AG20443 (cell line): Measurements from ENCODE around the gene RPS3.

Experiments
- DNase-seq: peaks from one replicate; pipeline ENCODE4 v3.0.0; 2012; ENCODE audit warnings: low spot score, mixed read lengths

RPS3 gene

DNA sequence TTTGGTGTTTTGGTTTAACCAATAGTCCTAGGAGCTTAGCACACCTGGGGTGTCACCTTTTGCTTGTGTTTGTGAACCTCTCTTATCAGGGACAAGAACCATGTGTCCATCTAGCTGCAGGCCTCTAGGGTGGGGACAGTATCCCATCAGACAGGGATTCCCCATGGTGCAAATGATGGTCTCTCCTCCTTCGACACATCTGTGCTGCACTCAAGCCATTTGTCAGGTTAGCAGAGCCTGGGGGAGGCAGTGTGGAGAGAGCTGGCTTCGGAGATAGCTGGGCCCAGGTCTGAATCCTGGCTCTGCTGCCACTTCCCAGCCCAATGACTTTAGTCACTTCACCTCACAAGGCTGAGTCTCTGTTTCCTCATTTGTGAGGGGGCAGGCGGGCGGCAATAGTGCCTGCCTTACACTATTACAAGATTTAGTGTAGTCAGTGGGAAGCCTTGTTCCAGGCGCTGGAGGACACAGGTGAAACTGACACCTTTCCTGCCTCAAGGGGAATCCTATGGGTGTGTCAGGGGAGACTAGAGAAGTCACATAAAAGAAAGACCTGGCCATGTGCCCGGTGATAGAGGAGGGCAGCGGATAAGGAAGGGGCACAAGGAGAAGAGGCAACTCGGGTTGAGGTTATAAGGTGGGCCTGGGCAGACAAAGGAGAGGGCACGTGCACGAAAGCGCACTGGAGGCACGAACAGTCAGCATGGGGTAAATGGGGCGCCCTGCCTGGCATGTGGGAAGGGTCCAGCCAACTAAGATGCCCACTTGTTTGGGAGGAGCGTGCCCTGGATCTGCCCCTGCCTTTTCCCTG lies 21.1 kb downstream of the RPS3 start:
- DNase-seq = no peak

- no peak for DNase-seq
Observed at GRCh38 chr11:75421035-75421602, 21.8 kb downstream of the RPS3 start.

DNA sequence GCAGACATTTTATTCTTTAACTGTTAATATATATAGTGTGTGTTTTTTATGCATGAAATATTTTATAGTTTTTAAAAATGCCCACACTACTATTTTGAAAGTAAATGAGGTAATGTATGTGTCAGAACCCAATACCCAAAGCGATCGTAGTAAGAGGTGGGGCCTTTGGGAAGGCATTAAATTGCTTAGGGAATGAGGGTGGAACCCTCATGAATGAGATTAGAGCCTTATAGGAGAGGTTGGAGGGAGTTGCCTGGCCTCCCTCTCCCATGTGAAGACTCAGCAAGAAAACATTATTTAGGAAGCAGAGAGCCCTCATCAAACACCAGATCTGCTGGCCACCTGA lies 22.6 kb downstream of the RPS3 start:
- DNase-seq = no peak

- no peak for DNase-seq
Observed at GRCh38 chr11:75422248-75423231, 23.2 kb downstream of the RPS3 start.

DNA sequence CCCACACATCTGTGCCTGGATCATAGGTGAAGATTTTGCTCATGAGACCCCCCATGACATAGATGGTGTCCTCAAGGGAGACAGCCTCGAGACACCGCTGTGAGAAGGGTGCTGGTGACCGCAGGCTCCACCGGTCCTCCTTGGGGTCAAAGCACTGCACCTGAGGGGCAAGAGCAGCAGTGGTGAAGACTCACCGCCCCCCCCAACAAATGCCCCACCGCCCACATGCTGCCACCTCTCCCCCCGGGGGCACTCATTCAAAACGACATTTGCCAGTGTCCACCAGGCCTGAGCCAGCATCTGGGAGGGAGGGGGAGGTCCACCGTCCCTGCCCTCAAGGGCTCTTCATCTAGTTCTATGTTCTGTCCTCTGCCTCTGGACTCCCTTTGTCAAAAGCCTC lies 24.4 kb downstream of the RPS3 start:
- no peak for DNase-seq

DNA sequence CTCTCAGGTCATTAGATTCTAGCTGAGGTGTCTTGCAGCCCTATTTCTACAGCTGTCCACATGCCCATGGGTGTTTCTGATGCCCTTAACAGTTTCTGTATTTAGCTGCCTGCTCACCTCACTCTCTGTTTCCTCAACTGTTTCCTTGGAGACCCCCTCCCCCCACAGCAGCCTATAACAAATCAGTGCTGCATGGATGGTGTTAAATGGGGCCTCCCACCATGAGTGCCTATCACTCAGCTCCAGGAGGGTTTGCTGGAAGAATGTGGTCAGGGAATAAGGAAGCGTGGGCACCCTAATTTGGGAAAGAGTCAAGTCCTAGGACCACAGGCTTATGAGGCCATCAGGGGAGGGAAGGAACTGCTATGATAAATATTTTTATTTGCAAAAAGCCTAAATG lies 25.1 kb downstream of the RPS3 start:
- no peak for DNase-seq

GRCh38 chr11:75425422-75425821 lies 26.1 kb downstream of the RPS3 start:
- DNase-seq = no peak

- DNase-seq = no peak
Observed at GRCh38 chr11:75426720-75427086, 27.4 kb downstream of the RPS3 start.

DNA sequence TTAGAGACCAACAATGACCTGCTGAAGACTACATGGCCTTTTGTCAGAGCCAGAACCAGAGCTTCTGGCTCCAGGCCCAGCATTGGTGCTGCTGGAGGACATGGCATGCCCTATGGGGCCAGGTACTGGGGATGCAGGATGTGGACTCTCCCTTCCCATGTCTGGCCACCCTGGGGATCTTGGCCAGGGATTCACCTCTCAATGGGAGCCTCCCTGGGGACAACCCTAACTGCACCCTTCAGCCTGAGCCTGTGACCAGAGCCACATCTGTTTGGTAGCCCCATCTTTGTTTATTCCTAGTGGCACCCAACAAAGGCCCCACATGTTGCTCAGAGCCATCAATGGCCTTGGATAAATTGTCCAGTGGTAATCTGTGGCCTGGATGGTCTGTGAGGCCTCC lies 27.9 kb downstream of the RPS3 start:
- no peak for DNase-seq

DNA sequence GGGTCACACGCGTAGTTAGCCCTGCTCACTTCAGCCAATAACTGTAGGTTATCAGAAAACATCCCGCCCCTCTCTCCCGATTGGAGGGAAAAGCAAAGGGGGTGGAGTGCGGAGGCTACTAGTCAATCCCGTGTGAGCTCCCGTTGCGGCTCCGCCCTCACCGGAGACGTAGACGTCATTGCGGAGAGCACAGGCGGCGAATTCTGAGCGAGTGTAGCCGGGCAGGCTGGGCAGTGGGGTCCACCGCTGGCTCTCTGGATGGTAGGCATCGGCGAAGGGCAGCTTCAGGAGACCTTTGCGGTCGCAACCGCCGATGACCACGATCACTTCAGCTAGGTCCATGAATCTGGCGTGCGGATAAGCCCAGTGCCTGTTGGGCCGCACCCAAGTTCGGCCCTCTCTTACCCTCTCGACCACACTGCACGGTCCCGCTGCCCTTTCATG lies 29.0 kb downstream of the RPS3 start:
- peak; percentile 93 for DNase-seq

DNA sequence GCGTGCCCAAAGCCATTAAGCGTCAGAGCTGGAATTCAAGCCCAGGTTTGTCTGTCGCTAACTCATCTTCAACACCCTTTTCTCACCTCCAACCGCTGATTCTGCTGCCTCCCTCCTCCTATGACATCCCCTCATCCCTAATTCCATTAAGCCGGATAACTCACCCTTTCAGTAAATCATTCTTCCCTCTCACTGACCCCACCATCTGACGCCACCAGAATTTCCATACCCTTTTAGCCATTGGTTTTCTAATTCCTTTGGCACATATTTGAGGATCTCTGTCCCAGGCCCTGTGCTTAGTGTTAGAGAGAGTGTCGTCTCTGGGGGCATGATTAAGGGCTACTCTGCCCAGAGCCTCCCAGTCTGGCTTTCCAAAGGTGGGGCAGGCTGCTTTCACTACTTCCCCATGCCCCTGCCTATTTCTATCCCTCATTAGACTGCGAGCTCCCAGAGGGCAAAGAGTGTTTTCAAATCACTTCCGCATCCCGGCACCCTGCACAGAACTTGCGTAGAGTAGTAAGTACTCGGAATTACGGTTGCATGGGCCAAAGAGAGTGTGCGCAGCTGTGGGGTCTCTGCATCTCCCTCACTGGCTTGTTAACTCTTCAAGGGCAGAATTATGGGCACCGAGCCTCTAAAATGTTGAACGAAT lies 29.8 kb downstream of the RPS3 start:
- no peak for DNase-seq

DNA sequence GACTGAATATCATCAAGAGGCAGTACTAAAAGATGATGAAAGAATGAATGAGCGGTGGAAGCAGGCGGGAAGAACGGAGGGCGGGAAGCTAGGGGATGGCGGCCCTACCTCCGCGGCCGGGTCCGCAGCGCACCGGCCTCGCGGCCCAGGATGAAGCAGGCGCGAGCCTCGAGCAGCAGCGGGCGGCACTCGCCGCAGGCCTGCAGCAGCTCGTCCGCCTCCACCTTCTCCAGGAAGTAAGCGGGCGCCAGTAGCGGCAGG lies 30.3 kb downstream of the RPS3 start:
- no peak for DNase-seq

DNA sequence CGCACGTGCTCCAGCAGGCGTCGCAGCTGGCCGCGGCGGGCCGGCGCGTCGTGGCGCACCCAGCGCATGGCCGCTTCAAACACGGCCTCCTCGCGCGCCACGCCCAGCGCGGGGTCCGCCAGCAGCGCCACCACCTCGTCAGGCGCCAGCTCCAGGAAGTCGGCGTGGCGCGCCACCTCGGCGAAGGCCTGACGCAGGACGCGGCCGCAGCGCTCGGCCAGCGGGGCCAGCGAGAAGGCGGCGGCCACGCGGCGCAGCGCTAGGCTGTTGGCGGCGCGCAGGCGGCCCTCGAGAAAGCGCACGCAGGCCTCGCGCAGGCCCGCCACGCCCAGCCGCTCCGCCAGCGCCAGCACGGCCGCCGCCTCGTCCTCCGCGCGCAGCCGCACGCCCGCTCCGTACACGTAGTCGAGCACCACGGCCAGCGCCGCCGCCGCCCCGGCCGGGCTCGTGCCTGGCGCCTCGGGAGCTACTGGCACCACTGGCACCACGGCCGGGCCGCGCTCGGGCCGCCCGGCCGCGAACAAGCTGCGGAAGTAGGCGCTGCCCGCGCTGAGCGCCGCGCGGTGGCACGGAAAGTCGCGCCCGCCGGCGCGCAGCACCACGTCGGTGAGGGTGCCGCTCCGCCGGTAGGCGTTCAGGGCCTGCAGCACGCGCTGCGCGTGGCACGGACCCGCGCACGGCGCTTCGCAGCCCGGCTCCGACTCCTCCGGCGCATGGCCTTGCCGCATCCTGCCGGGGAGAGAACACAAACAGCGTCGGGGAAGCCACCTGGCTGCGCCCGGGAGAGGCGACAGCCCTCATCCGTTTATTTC lies 30.8 kb downstream of the RPS3 start:
- peak; percentile 95 for DNase-seq

DNA sequence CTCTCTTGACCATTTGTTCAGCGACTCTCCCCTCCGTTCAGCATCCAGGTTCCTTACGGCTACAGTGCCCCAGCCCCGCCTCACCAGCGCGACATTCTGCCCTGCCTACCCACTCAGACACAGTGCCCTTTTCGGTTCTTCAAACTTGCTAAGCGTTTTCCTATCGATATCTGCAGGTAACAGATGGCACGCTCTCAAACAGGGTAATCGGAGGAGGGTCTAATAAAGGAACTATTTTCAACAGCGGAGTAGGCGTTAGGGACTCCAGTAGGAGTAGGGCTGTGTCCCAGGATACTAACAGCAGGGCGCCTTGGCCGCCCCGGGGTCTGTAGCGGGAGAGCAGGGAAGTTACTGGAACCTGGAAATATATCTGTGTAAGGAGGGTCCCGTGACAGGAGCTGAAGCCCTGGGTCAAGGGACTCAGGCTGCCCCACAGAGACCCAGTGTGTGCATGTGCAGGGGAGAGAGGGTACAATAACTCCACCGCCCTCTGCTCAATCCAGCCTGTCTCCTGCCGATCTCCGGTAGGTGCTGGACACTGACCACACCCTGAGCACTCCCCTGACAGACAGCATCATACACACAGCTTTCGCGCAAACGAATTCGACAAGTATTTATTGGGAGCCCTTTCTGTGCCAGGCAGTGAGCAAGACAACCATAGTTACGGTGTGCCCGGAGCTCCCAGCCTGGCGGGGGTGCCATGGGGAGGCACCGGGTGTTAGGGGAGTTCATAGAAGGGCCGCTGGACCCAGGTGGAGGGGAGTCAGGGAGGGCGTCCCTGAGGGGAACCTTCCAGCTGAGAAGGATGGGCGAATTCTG lies 31.6 kb downstream of the RPS3 start:
- DNase-seq = no peak

GRCh38 chr11:75431533-75432525 lies 32.5 kb downstream of the RPS3 start:
- peak; percentile 33 for DNase-seq

- no peak for DNase-seq
Observed at GRCh38 chr11:75432911-75433321, 33.6 kb downstream of the RPS3 start, which contains the start of gene KLHL35. Gene KLHL35, minus strand, starts transcription at chr11:75433203. Its CDS starts 2,574 bp downstream, at chr11:75430629.

GRCh38 chr11:75433443-75433842 lies 34.1 kb downstream of the RPS3 start:
- DNase-seq = no peak

DNA sequence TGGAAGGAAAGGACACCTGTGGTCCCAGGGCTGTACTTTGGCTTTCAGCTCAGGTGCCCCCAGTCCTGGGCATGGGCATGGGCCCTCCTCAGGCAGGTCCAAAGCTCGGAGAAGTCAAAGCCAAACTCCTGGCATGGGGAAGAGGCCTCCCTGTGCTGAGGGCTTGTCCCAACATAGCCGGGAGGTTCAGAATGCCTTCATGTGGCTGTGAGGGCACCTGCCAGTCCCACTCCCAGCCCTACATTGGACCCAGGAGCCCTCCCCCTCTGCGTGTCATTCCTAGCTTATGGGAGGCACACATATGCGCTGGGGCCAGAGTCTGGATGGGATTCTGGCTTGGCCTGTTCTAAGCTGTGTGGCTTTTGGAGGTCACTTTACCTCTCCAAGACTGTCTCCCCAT lies 34.7 kb downstream of the RPS3 start:
- DNase-seq = no peak

DNA sequence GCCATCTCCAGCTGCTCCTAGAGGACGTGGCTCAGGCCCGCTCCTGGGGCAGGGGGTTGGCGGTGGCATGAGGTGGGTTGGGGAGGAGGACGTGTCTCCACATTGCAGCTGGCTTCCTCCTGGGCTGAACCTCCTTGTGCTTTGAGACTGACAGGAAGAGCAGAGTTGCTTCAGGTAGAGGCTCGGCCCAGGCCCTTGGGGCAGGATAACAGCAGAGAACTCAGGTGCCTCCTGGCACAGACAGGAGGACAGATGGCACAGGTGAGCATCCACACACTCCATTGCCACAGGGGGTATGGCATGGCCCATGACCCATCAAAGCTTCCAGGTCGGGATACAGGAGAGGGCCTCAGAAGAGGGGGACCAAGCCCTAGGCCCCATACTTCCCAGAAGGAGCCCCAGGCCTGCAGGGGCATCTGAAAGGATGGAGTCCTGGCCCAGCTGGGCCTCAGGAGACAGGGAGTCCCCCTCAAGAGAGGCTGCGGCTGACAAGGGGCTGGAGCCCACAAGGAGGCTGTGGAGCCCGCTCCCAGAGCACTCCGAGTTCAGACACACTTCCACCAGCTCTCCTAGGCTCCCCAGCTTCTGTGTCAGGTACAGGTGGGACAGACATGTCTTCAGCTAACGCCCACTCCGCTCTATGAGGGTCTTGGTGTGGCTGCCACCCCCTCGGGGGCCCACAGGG lies 35.7 kb downstream of the RPS3 start:
- DNase-seq = no peak
